Inflammatory macrophage treated with lipopolysaccharide for 4 hours (primary cell): ENCODE measurements around the gene BUB1B.

Source experiments
- DNase-seq: peaks from one replicate; pipeline ENCODE4 v3.0.0-alpha.2; 2020

The BUB1B gene

DNA sequence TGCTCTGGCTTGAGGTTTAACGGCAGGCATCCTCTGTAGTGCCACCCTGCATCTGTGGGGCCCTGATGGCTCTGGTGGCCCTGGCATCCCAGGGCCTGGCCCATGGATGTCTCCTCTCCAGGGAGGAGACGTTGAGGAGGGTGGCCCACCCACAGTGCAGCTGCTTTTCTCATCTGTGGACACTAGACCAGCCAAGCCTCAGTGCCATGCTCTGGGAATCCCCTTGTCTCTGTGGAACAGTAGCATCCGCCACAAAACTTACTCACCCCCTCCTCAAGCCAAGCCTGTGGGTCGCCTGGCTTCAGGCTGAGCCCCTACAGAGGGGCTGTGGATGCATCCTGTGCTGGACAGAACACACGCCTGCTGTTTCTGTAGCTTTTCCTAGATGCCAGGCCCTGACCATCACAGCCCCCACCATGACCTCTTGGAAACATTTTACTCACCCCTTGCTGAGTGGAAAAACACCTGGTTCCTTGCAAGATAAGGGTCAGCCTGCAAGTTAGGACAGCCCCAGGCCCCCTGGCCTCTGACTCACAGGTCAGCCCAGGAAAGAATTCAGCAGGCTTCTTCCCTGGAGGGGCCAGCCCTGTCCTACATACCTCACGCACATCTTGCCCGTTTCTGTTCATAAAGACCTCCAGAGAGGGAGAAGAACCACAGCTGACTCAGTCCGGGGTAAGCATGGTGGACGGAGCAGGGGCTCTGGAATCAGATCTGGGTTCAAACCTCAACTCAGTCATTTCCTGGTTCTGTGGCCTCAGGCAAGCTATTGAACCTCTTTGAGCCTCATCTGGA is 97.0 kb downstream of the BUB1B start:
- DNase-seq, result no peak

DNA sequence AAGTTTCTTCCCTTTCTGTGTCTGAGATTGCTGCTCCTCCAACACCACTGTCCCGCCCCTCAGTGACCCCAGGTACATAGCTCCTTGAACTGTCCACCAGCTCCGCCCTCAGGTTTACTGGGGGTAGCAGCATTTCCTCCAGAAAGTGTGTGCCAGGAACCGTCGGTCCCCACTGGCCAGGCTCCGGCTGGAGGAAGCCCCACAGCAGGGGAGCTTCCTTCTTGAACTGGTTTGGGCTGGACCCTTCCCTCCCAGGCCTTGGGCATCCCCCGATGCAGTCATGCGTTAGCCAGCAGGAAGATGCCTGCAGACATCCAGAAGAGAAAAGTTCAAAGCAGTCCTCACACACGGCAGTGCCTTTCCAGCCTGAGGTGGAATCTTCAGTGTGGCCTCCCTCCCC is 97.7 kb downstream of the BUB1B start:
- no peak for DNase-seq

DNA sequence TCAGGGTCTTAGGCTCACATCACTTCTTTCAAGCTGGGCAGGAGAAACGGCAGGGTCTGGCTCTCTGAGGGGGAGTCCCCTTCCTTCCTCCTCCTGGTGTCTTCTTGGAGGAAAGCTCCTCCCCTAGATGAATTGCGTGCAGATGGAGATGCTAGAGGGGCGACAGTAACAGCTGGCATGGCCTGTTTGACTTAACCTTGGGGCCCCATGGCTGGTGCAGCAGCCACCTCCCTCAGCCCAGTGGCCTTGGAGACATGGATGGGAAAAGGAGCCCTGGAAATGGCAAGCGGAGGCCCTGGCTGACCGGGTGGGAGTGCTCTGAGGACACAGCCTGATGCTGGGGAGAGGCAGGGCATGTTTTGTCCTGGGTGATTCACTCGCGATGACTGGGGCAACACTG is 98.2 kb downstream of the BUB1B start:
- DNase-seq, result no peak

DNA sequence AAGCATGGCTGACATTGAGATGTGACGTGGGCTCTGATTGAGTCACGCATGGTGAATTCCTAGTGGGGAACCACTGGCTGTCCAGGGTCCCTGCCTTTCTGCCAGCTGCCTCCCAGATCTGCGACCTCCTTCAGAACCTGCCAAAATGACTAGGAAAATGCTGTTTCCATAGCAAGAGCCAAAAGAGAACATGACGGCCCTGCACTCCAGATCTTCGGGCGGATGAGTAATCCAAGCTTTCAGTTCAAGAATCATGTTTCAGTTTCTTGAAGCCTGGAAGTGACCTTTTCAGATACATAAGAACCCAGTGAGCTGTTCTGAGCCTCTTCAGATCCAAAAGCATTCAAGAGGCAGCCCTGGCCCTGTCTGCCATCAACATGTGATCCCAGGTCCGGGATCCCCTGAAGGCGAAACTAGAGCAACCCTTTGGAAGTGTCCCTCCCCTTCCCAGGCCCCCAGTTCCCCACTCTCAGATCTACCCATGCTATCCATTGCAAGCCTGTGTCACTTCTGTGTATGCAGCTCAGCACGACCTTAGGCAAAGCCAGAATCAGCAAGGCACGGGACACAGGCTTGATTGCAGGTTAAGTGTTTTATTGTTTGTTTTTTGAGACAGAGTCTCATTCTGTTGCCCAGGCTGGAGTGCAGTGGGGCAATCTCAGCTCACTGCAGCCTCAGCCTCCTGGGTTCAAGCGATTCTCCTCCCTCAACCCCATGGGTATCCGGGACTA is 102.3 kb downstream of the BUB1B start:
- peak; percentile 61 for DNase-seq

DNA sequence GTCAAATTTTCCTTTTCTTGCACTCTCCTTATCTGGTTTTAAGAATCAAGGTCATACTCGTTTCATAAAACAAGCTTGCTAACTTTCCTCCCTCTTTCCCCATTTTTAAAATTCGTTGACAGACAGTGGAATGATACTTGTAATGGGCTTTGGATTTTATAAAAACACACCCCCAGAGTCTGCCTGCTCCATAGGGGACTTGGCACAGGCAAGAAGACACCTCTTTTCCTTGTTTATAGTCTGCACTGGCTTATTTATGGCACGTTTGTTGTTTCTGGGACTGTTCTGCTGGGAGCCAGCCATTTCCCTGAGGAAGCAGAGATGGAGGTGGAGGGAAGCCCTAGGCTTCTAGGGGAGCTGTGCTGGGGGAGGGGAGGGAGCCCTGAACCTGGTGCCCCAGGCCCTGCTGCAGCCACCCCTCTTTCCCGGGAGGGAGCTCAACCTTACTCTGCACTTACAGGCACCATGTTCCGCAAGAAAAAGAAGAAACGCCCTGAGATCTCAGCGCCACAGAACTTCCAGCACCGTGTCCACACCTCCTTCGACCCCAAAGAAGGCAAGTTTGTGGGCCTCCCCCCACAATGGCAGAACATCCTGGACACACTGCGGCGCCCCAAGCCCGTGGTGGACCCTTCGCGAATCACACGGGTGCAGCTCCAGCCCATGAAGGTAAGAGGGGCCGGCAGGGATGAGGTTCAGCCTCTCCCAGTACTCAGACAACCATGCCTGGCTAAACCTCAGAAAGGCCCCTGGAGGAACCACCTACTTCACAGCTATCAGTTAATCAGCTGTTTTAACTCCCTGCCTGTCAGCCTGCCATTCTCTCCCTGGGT is 103.7 kb downstream of the BUB1B start:
- no peak for DNase-seq

DNA sequence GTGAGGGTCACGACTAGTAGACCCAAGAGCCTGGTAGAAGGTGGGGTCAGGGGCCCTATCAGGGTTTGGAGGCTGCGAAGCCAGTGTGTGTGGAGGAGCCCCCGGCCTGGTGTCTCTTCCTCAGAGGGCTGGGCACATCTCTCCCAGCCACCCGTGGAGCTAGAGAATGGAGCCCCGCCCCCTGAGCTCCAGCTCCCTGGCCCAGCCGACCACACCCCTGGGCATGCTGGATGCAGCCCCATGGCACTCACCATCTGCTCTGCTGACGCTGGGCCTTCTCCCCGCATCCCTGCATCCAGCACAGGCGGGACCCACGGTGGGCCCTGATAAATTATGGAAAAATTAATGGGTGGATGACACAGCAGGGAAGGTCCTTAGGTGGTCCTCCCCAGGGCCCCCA is 104.5 kb downstream of the BUB1B start:
- no peak for DNase-seq

DNA sequence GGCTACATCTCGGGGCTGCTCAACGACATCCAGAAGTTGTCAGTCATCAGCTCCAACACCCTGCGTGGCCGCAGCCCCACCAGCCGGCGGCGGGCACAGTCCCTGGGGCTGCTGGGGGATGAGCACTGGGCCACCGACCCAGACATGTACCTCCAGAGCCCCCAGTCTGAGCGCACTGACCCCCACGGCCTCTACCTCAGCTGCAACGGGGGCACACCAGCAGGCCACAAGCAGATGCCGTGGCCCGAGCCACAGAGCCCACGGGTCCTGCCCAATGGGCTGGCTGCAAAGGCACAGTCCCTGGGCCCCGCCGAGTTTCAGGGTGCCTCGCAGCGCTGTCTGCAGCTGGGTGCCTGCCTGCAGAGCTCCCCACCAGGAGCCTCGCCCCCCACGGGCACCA is 105.0 kb downstream of the BUB1B start:
- DNase-seq, result no peak

DNA sequence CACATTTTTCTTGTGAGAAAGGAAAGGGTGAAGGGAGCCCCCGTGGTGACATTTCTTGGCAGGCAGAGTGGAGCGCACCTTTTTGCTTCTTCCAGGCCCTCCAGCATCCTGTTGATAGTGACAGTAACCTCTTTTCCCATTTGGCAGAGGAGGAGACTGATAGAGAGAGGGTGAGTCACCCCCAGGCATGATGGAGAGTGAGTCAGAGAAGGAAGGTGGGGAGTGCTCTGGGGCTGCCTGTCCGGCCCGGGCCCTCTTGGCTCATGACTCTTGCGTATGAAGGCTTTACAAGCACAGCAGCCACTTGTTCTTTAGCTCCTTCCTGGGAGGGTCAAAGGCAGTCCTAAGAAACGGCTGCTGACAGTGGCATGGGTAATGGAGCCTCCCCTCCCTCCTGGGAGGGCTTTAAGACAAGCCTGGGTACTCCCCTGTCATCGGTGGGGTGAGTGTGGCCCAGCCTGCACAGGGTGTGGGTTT is 106.0 kb downstream of the BUB1B start:
- DNase-seq, result peak; percentile 85

DNA sequence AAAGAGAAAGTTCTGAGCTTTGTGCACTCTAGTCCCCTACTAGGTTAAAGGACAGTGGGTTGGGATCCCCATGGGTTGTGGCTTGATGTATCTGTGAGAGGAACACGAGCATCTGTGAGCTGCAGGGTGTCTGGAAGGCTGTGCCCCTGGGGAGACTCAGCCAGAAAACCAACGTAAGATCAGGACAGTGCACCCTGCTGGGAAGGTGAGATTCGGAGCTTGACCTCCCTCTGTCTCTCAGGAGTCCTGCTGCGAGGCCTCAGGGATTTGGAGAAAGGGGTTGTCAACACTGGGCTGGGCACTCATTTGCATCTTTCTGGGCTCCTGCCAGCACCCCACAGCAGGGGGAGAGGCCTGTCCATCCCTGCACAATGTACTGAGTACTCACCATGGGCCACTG is 106.8 kb downstream of the BUB1B start:
- DNase-seq, result no peak

DNA sequence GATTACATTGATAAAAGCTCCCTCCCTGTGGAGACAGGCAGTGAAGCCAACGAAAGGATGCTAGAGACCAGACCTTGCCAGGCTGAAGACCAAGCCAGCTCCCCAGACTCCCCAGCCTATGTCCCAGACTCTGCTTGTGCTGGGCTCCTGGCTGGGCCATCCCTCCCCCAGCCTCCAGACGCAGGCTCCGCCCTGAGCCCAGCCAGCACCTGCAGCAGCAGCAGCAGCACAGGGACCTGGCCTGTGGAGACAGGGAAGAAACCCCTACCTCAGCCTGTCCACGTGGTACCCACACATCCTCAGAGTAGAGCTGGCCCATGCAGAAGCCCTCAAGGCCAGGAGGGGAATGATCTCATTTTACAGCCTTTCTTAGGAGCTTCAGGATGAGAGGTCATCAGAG is 108.7 kb downstream of the BUB1B start:
- no peak for DNase-seq

DNA sequence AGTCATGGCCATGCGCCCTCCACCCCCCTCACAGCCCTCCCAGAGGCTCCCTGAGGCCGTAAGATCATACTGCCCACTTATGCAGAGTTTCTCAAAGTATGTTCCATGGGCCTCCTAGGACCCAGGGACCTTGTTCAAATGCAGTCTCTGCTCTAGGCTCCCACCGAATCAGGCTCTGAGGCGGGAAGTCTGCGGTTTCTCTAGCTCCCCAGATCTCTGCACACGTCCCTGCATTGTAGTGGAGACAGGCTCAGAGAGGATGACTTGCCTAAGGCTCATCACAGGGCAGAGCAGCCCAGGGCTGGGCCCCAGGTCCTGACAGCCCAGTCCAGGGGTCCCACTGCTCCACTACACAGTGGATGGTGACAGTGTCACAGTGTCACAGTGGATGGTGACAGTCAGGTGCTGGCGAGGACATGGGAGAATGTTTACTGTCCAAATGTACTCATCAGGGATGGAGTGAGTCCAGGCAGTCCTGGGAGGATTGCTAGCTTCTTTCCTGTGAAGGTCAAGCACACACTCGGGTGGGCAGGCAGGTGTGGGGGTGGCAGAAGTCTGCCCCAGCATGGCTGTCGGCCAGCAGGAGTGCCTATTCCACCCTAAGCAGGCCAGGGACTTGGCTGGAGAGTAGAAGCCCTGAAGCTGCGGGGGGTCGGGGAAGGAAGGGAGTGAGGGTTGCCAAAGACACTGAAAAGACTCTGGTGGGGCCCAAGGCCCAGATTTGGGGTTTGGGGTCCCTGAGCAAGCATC is 109.6 kb downstream of the BUB1B start:
- DNase-seq, result no peak
